Measurements from ENCODE around the gene SEPTIN5. TPM values are rescaled to one million over a fixed set of nuclear protein-coding genes. Genes with fewer than 3 reads are reported as not detected.

Gene SEPTIN5
- total and polyA plus RNA-seq, 9 of the 15 experiments (the other 6 are each of a cell fraction or from before 2014, with no cell fraction given): 0.03 to 195 (median 119) TPM

DNA sequence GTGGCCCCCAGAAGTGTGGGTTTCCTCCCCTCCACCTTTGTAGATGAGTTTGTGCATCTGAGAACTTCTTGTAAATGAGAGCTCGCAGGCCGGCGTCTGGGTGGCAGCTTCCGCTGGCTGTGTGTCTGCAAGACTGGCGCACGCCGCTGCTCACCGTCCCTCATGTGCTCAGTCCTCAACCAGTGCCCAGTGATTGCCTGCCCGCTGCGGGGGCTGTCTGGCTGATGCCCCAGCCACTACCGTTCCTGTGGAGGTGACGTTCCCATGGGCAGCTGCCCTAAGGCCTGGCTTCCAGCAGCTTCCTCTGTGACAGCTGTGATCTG is 55.1 kb downstream of the SEPTIN5 start (continued):
- no peak for TF ChIP-seq SREBF2 (CRISPR knock-in tag; IDR thresholded peaks at IDR 0.05)
- no peak for TF ChIP-seq TEAD4 (IDR thresholded peaks at IDR 0.05; ENCODE audit: low read length)
- TF ChIP-seq TEAD4 (CRISPR knock-in tag; IDR thresholded peaks at IDR 0.05; ENCODE audit: borderline replicate concordance): no peak
- no peak for TF ChIP-seq ZNF224 (CRISPR knock-in tag; IDR thresholded peaks at IDR 0.05)
- TF ChIP-seq, protein P1, sequence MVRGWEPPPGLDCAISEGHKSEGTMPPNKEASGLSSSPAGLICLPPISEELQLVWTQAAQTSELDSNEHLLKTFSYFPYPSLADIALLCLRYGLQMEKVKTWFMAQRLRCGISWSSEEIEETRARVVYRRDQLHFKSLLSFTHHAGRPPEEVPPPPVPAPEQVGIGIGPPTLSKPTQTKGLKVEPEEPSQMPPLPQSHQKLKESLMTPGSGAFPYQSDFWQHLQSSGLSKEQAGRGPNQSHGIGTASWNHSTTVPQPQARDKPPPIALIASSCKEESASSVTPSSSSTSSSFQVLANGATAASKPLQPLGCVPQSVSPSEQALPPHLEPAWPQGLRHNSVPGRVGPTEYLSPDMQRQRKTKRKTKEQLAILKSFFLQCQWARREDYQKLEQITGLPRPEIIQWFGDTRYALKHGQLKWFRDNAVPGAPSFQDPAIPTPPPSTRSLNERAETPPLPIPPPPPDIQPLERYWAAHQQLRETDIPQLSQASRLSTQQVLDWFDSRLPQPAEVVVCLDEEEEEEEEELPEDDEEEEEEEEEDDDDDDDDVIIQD (CRISPR knock-in tag; IDR thresholded peaks at IDR 0.05): no peak; the same call in 1 of the 2 replicates

DNA sequence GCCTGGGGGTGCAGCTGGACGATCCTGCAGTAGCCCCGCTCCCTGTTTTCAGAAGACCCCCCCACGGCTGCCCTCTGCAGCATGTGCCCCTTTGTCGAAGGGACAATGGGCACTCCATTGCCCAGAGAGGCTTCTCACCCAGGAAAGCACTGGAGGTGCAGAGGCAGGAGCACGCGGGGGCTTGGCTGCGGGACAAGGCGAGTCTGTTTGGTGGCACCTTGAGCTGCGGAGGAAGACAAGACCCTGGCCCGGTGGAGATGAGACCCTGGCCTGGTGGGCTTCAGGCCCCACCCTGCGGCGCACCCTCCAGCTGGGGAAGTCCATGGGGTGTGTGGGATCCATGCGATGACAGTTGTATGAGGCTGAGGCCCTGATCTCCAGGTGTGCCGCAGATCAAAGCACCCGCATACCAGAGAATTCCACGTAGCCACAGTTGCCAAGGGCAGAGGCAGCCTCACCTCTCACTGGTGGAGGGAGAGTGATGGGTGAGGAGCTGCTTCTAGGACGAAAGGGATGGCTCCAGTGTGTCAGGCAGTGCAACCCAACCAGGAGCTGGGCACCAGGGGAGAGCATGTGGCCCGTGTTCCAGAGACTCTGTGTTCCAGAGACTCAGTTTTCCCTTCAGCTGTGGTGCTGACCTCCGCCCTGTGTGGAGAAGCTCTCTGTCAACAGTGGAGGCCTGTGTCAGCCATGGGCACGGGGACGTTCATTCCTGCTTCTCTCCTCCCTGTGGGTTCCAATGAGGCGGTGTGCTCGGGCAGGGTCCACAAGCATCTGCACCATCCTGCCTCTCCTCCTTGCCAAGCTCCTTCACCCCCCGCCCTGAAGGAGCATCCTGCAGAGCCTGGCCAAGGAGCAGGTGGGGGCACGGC is 56.3 kb downstream of the SEPTIN5 start:
- H3K27me3 ChIP-seq (ENCODE audit: control insufficient read depth in 2 of 2, insufficient read depth in 2 of 2, low read length in 2 of 2): peaks cover 0 to 10% of the 10 kb centered on the region in 2 experiments; a peak in 2 of 5 replicates
- no peak overlapping the region for H3K4me2 ChIP-seq (ENCODE audit: insufficient read depth, low read length)
- DNase-seq (ENCODE audit: extremely low read depth in 1 of 4, low spot score in 3 of 4) (no peak), ATAC-seq (no peak), FAIRE-seq (no peak)
- 49% methylated on average over 25 of the region's 25 CpGs for WGBS (ENCODE audit: insufficient coverage, low coverage, missing lambda C conversion rate)
- H3K4me1 ChIP-seq (replicated peaks in 1 of 2; ENCODE audit: control insufficient read depth in 2 of 2, insufficient read depth in 2 of 2, low read length in 2 of 2): peaks cover 28 to 84% of the 10 kb centered on the region in 2 experiments
- in situ Hi-C loops (cut with MboI) (no loop called here), intact Hi-C loops (cut with micrococcal nuclease) (no loop called here)
- ChIA-PET POLR2A (interaction anchor here (0.5 to 12.4 kb wide), 20 partner anchors 8 to 1857 kb away, joined by 3 to 205 read pairs (median 4); partner anchors contain the start of gene DGCR6), CTCF (ENCODE audit: low intra/inter-chr PET ratio) (no interaction called here)
- no peak overlapping the region for H3K27ac ChIP-seq (ENCODE audit: extremely low read depth, low read depth, low read length)
- H2AFZ ChIP-seq (ENCODE audit: low read depth, low read length): no peak overlapping the region
- H3K4me3 ChIP-seq: no peak overlapping the region
- H3K9me1 ChIP-seq (ENCODE audit: control insufficient read depth, insufficient read depth, low read length): no peaks in the 10 kb centered on the region
- no TSS peak for BruUV-seq (replicated peaks)
- H3K9me3 ChIP-seq (replicated peaks; ENCODE audit: control insufficient read depth, insufficient read depth, low read depth, low read length): no peaks in the 10 kb centered on the region
- peaks cover under 1% of the 10 kb centered on the region; the same call in 1 of the 3 replicates for H3K36me3 ChIP-seq (ENCODE audit: control insufficient read depth, insufficient read depth, low read length)
- no peaks in the 10 kb centered on the region for H3K79me2 ChIP-seq (ENCODE audit: control insufficient read depth, insufficient read depth, low read length)
- H4K20me1 ChIP-seq (replicated peaks; ENCODE audit: control insufficient read depth, insufficient read depth, low read length): 0 out of 2 replicates have a peak, but pooled peaks cover 3% of the 10 kb centered on the region
- peak overlapping the region in 1 of 2 experiments; percentile 46; a peak in 2 of 4 replicates for H3K9ac ChIP-seq (ENCODE audit: insufficient read depth in 1 of 2, low read depth in 2 of 2, low read length in 2 of 2)
- TF ChIP-seq, protein P2, sequence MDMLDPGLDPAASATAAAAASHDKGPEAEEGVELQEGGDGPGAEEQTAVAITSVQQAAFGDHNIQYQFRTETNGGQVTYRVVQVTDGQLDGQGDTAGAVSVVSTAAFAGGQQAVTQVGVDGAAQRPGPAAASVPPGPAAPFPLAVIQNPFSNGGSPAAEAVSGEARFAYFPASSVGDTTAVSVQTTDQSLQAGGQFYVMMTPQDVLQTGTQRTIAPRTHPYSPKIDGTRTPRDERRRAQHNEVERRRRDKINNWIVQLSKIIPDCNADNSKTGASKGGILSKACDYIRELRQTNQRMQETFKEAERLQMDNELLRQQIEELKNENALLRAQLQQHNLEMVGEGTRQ (CRISPR knock-in tag; IDR thresholded peaks at IDR 0.05): no peak
- TF ChIP-seq ZNF174 (CRISPR knock-in tag; IDR thresholded peaks at IDR 0.05) (no peak), ZFP30 (CRISPR knock-in tag; IDR thresholded peaks at IDR 0.05; ENCODE audit: borderline replicate concordance) (no peak), DACH1 (IDR thresholded peaks at IDR 0.05; ENCODE audit: partially characterized antibody) (no peak), GTF2E2 (tag; IDR thresholded peaks at IDR 0.05) (no peak), ZNF764 (CRISPR knock-in tag; IDR thresholded peaks at IDR 0.05; ENCODE audit: low read depth) (no peak), CHD1 (IDR thresholded peaks at IDR 0.05; ENCODE audit: low read length) (peak; percentile 84), CBX1 (IDR thresholded peaks at IDR 0.05; ENCODE audit: low read depth) (no peak)
- TF ChIP-seq, protein P3, sequence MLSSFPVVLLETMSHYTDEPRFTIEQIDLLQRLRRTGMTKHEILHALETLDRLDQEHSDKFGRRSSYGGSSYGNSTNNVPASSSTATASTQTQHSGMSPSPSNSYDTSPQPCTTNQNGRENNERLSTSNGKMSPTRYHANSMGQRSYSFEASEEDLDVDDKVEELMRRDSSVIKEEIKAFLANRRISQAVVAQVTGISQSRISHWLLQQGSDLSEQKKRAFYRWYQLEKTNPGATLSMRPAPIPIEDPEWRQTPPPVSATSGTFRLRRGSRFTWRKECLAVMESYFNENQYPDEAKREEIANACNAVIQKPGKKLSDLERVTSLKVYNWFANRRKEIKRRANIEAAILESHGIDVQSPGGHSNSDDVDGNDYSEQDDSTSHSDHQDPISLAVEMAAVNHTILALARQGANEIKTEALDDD (IDR thresholded peaks at IDR 0.05): no peak
- TF ChIP-seq, protein P4, sequence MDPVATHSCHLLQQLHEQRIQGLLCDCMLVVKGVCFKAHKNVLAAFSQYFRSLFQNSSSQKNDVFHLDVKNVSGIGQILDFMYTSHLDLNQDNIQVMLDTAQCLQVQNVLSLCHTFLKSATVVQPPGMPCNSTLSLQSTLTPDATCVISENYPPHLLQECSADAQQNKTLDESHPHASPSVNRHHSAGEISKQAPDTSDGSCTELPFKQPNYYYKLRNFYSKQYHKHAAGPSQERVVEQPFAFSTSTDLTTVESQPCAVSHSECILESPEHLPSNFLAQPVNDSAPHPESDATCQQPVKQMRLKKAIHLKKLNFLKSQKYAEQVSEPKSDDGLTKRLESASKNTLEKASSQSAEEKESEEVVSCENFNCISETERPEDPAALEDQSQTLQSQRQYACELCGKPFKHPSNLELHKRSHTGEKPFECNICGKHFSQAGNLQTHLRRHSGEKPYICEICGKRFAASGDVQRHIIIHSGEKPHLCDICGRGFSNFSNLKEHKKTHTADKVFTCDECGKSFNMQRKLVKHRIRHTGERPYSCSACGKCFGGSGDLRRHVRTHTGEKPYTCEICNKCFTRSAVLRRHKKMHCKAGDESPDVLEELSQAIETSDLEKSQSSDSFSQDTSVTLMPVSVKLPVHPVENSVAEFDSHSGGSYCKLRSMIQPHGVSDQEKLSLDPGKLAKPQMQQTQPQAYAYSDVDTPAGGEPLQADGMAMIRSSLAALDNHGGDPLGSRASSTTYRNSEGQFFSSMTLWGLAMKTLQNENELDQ (CRISPR knock-in tag; IDR thresholded peaks at IDR 0.05; ENCODE audit: borderline replicate concordance): no peak
